GM12874 (cell line): Measurements from ENCODE around the gene FAM98C.

ENCODE experiments used
- CTCF ChIP-seq: IDR thresholded peaks from 2 replicates; pipeline ENCODE4 v1.5.1; 2011; ENCODE audit warnings: low read depth, mild to moderate bottlenecking, control low read depth, low read length, moderate library complexity; ENCODE audit not compliant: insufficient read depth

Gene FAM98C

DNA sequence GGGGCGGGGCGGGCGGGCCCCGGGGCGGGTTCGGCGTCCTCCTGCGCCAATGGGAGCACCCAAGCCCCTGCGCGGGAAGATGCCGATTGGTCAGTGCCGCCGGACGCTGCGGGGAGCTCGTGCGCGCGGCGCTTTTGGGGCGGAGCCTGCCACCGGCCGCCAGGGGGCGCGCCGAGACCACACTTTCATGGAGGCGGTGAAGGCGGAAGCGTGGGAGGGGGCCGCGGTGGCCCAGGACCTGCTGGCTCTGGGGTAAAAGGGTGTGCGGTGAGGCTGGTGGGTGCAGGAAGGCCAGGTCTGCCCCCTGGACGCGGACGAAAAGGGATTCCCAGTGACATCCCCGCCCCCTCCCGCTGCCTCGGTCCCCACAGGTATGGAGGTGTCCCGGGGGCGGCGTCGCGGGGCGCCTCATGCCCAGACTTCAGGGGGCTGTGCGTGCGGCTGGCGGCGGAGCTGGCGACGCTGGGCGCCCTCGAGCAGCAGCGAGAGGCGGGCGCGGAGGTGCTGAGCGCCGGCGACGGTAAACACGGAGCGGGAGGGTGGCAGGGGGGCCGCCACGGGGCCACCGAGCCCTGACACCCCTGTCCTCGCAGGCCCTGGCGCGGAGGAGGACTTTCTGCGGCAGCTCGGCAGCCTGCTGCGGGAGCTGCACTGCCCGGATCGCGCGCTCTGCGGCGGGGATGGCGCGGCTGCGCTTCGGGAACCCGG, at the start of gene FAM98C:
TSS of gene FAM98C (plus strand) at position 127 of the 708 bp plus-strand sequence. CDS start at position 188, 61 bp downstream.
- peak; percentile 96 for TF ChIP-seq CTCF

- no peak for TF ChIP-seq CTCF
Measured at GRCh38 chr19:38355728-38356725, 46.9 kb upstream of the FAM98C start.

- no peak for TF ChIP-seq CTCF
Measured at GRCh38 chr19:38358071-38358470, 44.8 kb upstream of the FAM98C start.

DNA sequence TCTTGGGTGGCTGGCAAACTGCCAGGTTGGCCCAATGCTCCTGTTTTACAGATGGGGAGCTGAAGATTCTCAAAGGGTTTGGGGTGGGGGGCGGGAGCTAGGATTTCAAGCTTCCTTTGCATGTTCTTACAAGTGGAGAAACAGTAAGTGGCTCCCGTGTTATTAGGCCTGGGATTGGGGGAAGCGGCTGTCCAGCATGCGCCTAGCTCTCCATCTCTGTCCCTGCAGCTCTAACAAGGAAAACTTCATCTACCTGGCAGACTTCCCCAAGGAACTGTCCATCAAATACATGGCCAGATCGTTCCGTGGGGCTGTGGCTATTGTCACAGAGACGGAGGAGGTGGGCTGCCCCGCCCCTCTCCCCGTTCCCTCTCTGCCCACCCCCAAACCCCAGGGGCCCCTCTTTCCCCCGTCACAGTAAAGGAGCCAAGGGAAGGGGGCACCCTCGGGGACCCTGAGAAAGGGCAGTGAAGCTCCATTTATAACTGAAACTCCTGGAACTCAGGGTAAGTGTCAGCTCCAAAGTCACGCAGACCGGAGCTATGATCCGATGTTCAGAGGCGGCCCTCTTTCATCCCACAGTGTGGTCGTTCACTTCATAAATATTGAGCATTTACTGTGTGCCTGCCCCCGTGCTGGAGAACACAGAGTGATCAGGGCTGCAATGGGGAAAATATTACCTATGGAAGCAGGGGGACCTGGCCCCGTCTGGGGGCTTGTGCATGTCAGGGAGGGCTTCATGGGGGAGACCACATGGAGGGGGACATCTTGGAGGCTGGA, 43.5 kb upstream of the FAM98C start:
- no peak for TF ChIP-seq CTCF

GRCh38 chr19:38360351-38360750, 42.5 kb upstream of the FAM98C start:
- no peak for TF ChIP-seq CTCF

- no peak for TF ChIP-seq CTCF
Measured at GRCh38 chr19:38360839-38361631, 41.9 kb upstream of the FAM98C start.
